OCI-LY3 (cell line): Measurements from ENCODE around the gene PYGM.
A peak's percentile ranks its signal among the peaks of the same experiment; 100 is the strongest.

Experiments used
- H2AFZ ChIP-seq: fragments of 200-600, 300-600 bp; shearing (Covaris generic); 2 replicates; pipeline ENCODE4 v1.6.0; 2014; ENCODE audit warnings: antibody characterized with exemption, low read depth, low read length
- H3K27ac ChIP-seq: fragments of 200-600, 300-600 bp; sonication (generic); 2 replicates; pipeline ENCODE4 v1.5.1; 2014; ENCODE audit warnings: mild to moderate bottlenecking, low read length, moderate library complexity, mixed read lengths
- H3K27me3 ChIP-seq: fragments of 200-600, 300-600 bp; sonication (generic); 2 replicates; pipeline ENCODE4 v1.6.1; 2014; ENCODE audit warnings: low read depth, low read length, mixed read lengths
- H3K36me3 ChIP-seq: fragments of 200-600, 300-600 bp; sonication (generic); replicated peaks from 2 replicates; pipeline ENCODE3; 2014; ENCODE audit warnings: low read depth, low read length, mixed read lengths
- H3K4me1 ChIP-seq: fragments of 300-600, 200-600 bp; sonication (generic); 2 replicates; pipeline ENCODE4 v1.6.1; 2014; ENCODE audit warnings: low read length, mixed read lengths
- H3K4me2 ChIP-seq: fragments of 200-600, 300-600 bp; sonication (generic); 2 replicates; pipeline ENCODE4 v1.6.1; 2014; ENCODE audit warnings: low read length, mixed read lengths
- H3K4me3 ChIP-seq: fragments of 300-600, 200-600 bp; sonication (generic); 2 replicates; pipeline ENCODE4 v1.5.1; 2014; ENCODE audit warnings: antibody characterized with exemption, mild to moderate bottlenecking, low read length, moderate library complexity
- H3K79me2 ChIP-seq: fragments of 300-600, 200-600 bp; shearing (Covaris generic); 2 replicates; pipeline ENCODE4 v1.6.1; 2014; ENCODE audit warnings: mild to moderate bottlenecking, low read length, mixed read lengths
- H3K9ac ChIP-seq: fragments of 300-600, 200-600 bp; shearing (Covaris generic); 2 replicates; pipeline ENCODE4 v1.6.0; 2014; ENCODE audit warnings: mild to moderate bottlenecking, low read length, moderate library complexity
- H3K9me3 ChIP-seq: fragments of 200-600, 300-600 bp; shearing (Covaris generic); 2 replicates; pipeline ENCODE4 v1.6.1; 2014; ENCODE audit warnings: low read length, mixed read lengths; ENCODE audit not compliant: insufficient read depth
- H4K20me1 ChIP-seq: fragments of 200-600, 300-600 bp; sonication (generic); 2 replicates; pipeline ENCODE4 v1.6.1; 2016; ENCODE audit warnings: low read length, mixed read lengths; ENCODE audit not compliant: insufficient read depth
- CTCF ChIP-seq: fragments of 200-600, 300-600 bp; sonication (generic); IDR thresholded peaks from 2 replicates; pipeline ENCODE4 v1.5.1; 2014; ENCODE audit warnings: antibody characterized with exemption, low read length, low read depth
- EZH2phosphoT487 ChIP-seq: fragments of 200-600 bp; shearing (Covaris generic); IDR thresholded peaks from 2 replicates; pipeline ENCODE4 v1.6.1; 2018; ENCODE audit warnings: antibody characterized with exemption, mixed run types, low read depth

Gene PYGM

GRCh38 chr11:64718084-64718779, 41.5 kb downstream of the PYGM start:
- Histone ChIP-seq H3K4me2 (no peak overlapping the region), H3K36me3 (no peaks in the 10 kb centered on the region), H3K4me1 (peaks cover 52% of the 10 kb centered on the region), H3K9me3 (no peaks in the 10 kb centered on the region), H3K4me3 (no peak overlapping the region), H3K9ac (no peak overlapping the region), H3K79me2 (no peaks in the 10 kb centered on the region), H2AFZ (no peak overlapping the region), H4K20me1 (no peaks in the 10 kb centered on the region), H3K27me3 (peaks cover 4% of the 10 kb centered on the region; the same call in 1 of the 2 replicates), H3K27ac (no peak overlapping the region)
- TF ChIP-seq EZH2phosphoT487 (no peak), CTCF (no peak)

GRCh38 chr11:64717268-64717578, 42.6 kb downstream of the PYGM start:
- Histone ChIP-seq H4K20me1 (no peaks in the 10 kb centered on the region), H3K27ac (no peak overlapping the region), H3K9ac (no peak overlapping the region), H3K4me2 (no peak overlapping the region), H3K4me1 (peaks cover 48% of the 10 kb centered on the region), H3K36me3 (no peaks in the 10 kb centered on the region), H3K4me3 (no peak overlapping the region), H3K9me3 (no peaks in the 10 kb centered on the region), H3K27me3 (peaks cover 4% of the 10 kb centered on the region; the same call in 1 of the 2 replicates), H3K79me2 (no peaks in the 10 kb centered on the region), H2AFZ (no peak overlapping the region)
- TF ChIP-seq CTCF (no peak; the same call in 1 of the 2 replicates), EZH2phosphoT487 (no peak)

- no peak overlapping the region for H3K4me2 ChIP-seq
- H3K4me1 ChIP-seq = peaks cover 43% of the 10 kb centered on the region
- peaks cover 2% of the 10 kb centered on the region; the same call in 1 of the 2 replicates for H3K27me3 ChIP-seq
- TF ChIP-seq EZH2phosphoT487 = no peak
- TF ChIP-seq CTCF = no peak
- H3K27ac ChIP-seq = no peak overlapping the region
- no peak overlapping the region for H3K9ac ChIP-seq
- no peak overlapping the region for H3K4me3 ChIP-seq
- H4K20me1 ChIP-seq = no peaks in the 10 kb centered on the region
- H3K9me3 ChIP-seq = no peaks in the 10 kb centered on the region
- no peaks in the 10 kb centered on the region for H3K79me2 ChIP-seq
- H3K36me3 ChIP-seq = no peaks in the 10 kb centered on the region
- H2AFZ ChIP-seq = no peak overlapping the region
Observed at GRCh38 chr11:64716473-64717267, 43.1 kb downstream of the PYGM start.

GRCh38 chr11:64715756-64716472, 43.9 kb downstream of the PYGM start:
- Histone ChIP-seq H3K36me3 (no peaks in the 10 kb centered on the region), H3K27me3 (no peaks in the 10 kb centered on the region), H3K27ac (no peak overlapping the region), H3K4me2 (peak overlapping the region; percentile 78), H2AFZ (no peak overlapping the region), H3K4me1 (peaks cover 45% of the 10 kb centered on the region), H3K79me2 (no peaks in the 10 kb centered on the region), H3K4me3 (peak overlapping the region; percentile 62; the same call in 1 of the 2 replicates), H3K9me3 (no peaks in the 10 kb centered on the region), H3K9ac (no peak overlapping the region), H4K20me1 (no peaks in the 10 kb centered on the region)
- no peak for TF ChIP-seq EZH2phosphoT487
